Measurements from ENCODE around the gene MAP3K1.

- TF ChIP-seq YY1 (IDR thresholded peaks at IDR 0.05; ENCODE audit: insufficient read depth, insufficient read length) (no peak), ZNF274 (IDR thresholded peaks at IDR 0.05; ENCODE audit: low read depth, low read length) (no peak), SUZ12 (IDR thresholded peaks at IDR 0.05; ENCODE audit: extremely low read depth, insufficient read depth, insufficient read length) (no peak)
Observed at GRCh38 chr5:56769875-56770604, 45.3 kb upstream of the MAP3K1 start.
